ENCODE measurements around the gene SYPL1. TPM values are rescaled to one million over a fixed set of nuclear protein-coding genes. Genes with fewer than 3 reads are reported as not detected.

The SYPL1 gene
- total RNA-seq, 1 donor from 2014 or later: 72.2 TPM

- DNase-seq (ENCODE audit: extremely low read depth, low read depth, low spot score): no peak
These were observed 57.8 kb downstream of the SYPL1 start for GRCh38 chr7:106054156-106054910.

- DNase-seq (ENCODE audit: extremely low read depth, low read depth, low spot score): no peak
These were observed 59.0 kb downstream of the SYPL1 start for GRCh38 chr7:106053109-106053508.

DNA sequence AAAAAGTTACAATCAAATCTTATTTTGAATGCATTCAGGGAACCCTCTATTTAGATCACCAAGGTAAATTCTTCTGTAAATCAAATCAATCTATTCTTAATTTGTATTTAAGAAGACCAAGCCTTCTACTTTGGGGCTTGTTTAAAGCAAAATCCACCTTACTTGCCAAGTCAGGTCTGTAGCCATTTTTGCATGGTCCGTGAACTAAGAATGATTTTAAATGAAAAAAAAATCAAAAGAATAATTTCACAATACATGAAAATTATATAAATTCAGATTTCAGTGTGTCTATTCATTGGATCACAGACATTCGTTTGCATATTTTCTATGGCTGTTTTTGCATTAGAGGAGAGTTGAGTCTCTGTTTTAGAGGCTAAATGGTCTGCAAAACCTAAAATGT is 59.4 kb downstream of the SYPL1 start:
- DNase-seq (ENCODE audit: extremely low read depth, low read depth, low spot score): no peak

- no peak for DNase-seq (ENCODE audit: extremely low read depth, low read depth, low spot score)
These were observed 61.4 kb downstream of the SYPL1 start for GRCh38 chr7:106050746-106051117.

DNA sequence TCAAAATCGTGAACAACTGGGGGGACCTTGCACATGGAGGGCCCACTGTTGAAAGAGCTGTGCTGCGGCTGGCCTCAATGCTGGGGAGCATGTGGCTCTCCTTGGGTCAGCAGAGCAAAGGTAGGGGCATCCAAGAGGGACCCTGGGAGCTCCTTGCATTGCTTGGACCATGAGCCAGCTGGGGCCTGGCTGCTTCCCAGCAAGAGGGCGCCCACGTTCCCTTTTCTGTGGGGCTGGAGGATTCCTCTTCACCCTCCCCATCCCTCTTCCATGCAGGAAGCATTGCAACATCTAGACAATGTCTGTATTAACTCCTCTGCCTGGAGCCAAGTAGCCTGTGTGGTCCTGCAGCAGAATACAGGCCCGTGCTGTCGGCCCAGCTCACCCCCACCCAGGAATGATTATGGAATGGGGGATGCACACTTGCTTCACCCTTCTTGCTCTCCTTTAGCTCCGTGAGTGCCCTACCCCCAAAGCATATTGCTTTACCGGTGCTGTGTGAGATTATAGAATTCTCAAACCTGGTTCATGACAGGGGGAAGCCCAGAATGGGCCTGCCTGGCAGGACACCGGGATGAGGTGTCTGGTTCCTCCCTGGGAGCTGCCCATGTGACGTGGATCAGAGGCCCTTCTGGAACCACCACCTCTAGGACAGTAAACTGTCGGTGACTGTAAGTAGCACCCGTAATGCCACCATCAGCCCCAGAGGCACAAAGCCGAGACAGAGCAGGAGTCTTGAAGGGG is 61.9 kb downstream of the SYPL1 start:
- DNase-seq (ENCODE audit: extremely low read depth, low read depth, low spot score): no peak

GRCh38 chr7:106049139-106049752 is 62.9 kb downstream of the SYPL1 start:
- DNase-seq (ENCODE audit: extremely low read depth, low read depth, low spot score): no peak

DNA sequence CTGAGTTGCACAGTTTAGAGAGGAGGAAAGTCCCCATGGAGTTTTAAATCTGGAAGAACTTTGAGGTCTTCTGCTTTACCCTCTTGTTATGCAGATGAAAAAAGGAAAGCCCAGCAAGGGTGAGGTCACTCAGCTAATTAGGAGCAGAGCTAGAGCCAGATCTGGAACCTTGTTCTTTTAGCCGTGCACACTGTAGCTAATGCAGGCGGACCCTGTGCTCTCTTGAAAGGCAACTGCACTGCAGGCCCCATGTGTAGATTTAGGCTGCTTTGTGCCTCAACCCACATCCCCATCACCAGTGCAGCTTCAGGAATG is 63.4 kb downstream of the SYPL1 start:
- no peak for DNase-seq (ENCODE audit: extremely low read depth, low read depth, low spot score)

GRCh38 chr7:106047818-106048705 is 64.0 kb downstream of the SYPL1 start:
- no peak for DNase-seq (ENCODE audit: extremely low read depth, low read depth, low spot score)

DNA sequence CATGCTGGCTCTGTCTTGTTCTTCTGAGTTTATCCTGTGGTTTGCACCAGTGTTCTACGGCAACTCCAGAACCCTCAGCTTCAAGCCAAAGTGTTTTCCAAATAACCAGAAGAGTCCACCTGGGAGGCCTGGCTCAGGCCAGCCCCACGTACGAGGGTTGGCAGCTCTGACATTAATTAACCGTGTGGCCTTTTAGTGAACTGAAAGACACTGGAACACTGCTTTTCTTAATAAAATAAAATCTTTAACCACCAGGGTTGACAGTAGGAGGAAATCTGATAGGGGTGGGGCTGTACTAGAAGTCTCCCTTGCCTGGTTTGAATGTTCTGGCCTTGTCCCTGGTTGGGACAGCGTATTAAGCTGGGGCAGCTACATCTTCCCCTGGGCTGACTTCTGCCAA is 64.9 kb downstream of the SYPL1 start:
- DNase-seq (ENCODE audit: extremely low read depth, low read depth, low spot score): no peak

DNA sequence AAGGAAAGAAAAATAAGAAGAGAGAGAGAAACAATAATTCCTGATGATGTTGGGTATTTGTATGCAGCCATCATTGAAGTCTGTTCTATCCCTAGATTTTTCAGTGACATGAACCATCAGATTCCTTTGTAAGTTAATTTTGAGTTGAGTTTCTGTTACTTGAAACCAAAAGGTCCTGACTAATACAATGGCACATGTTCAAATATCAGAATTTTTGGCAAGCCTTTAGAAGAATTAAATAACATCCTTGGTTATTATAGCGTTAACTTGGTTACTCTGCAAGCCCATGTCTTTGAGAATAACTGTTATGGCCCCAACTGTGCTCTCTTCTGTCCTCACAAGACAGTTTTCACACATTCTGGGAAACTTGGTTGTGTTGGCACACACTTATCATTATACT is 66.5 kb downstream of the SYPL1 start:
- no peak for DNase-seq (ENCODE audit: extremely low read depth, low read depth, low spot score)

DNA sequence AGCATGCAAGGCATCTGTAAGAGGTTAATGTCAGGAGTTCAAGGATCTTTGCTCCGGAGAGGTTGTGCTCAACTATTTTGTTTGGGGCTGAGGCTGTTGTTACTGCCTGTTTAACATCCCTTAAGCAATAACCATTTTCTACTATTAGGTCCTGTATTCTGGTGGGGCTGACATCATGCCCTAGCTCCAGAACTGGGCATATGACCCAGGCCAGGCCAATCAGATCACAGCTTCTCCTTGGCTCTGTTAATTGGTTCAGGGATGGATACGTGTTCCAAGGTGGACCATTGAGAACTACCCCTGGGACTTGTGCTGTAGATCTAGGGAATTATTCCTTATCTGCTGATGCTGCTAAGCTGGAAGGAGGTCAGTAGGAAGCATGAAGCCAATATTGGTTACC is 67.0 kb downstream of the SYPL1 start:
- no peak for DNase-seq (ENCODE audit: extremely low read depth, low read depth, low spot score)

GRCh38 chr7:106042196-106042611 is 69.9 kb downstream of the SYPL1 start:
- no peak for DNase-seq (ENCODE audit: extremely low read depth, low read depth, low spot score)

DNA sequence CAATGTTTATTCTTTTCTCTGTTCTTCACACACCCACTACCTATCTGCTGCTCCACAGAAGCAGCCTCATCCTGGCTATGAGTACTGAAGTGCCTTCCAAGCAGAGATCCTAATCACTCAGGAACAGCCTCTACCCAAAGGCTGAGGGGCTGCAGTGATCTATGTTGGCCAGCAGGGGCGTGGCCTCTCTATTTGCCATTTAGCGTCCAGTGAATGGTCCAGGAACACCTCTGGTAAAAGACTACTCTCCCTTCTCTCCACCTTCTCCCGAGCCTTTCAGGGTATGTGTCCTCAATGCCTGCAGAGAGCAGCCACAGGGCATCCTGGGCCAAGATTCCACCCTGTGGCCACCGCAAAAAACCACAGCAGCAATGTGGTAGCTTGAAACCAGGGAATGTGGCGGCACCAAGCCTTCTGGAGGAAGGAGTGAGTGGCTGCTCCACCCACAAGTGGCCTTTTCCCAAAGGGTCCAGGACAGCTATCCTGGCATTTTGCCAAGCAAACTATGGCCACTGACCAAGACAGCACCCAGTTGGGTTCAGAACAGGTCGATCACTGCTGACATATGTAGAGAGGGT is 70.9 kb downstream of the SYPL1 start:
- DNase-seq (ENCODE audit: extremely low read depth, low read depth, low spot score): no peak

Other genes starting within 250 kb of the SYPL1 start
- 8.8 and 11.7 TPM in 2 replicates for gene ATXN7L1, start 235.7 kb downstream of the SYPL1 start, total RNA-seq
- 2.0 and 4.5 TPM in 2 replicates for gene CDHR3, start 149.0 kb downstream of the SYPL1 start, total RNA-seq
- gene NAMPT, start 172.7 kb upstream of the SYPL1 start, total RNA-seq: 214 and 241 TPM in 2 replicates